Measurements from ENCODE around the gene SPINK4.

Gene SPINK4

GRCh38 chr9:33239921-33240320 lies at the start of gene SPINK4:
Gene SPINK4, plus strand, starts transcription at chr9:33240167. Its CDS starts 42 bp downstream, at chr9:33240209.
- DNase-seq: no peak

- DNase-seq: no peak
Measured at GRCh38 chr9:33192493-33193255, 47.3 kb upstream of the SPINK4 start.

GRCh38 chr9:33193818-33194217 lies 46.1 kb upstream of the SPINK4 start:
- DNase-seq: no peak

GRCh38 chr9:33196736-33197135 lies 43.2 kb upstream of the SPINK4 start:
- DNase-seq: no peak

- no peak for DNase-seq
Measured at GRCh38 chr9:33197279-33198152, 42.5 kb upstream of the SPINK4 start.

- DNase-seq: no peak
Measured at GRCh38 chr9:33198165-33198564, 41.8 kb upstream of the SPINK4 start.

GRCh38 chr9:33202018-33202417 lies 37.9 kb upstream of the SPINK4 start:
- no peak for DNase-seq

GRCh38 chr9:33202552-33203201 lies 37.3 kb upstream of the SPINK4 start:
- no peak for DNase-seq

- no peak for DNase-seq
Measured at GRCh38 chr9:33209394-33209793, 30.6 kb upstream of the SPINK4 start.

- DNase-seq: no peak
Measured at GRCh38 chr9:33210006-33210715, 29.8 kb upstream of the SPINK4 start.

GRCh38 chr9:33211695-33212393 lies 28.1 kb upstream of the SPINK4 start:
- DNase-seq: no peak

GRCh38 chr9:33220681-33221567 lies 19.0 kb upstream of the SPINK4 start:
- no peak for DNase-seq

- DNase-seq: no peak
Measured at GRCh38 chr9:33221568-33221884, 18.4 kb upstream of the SPINK4 start.

- DNase-seq: no peak
Measured at GRCh38 chr9:33222031-33222430, 17.9 kb upstream of the SPINK4 start.

- DNase-seq: no peak
Measured at GRCh38 chr9:33223696-33224095, 16.3 kb upstream of the SPINK4 start.

GRCh38 chr9:33225319-33226147 lies 14.4 kb upstream of the SPINK4 start:
- DNase-seq: peak; percentile 44

- DNase-seq: no peak
Measured at GRCh38 chr9:33227008-33227398, 13.0 kb upstream of the SPINK4 start.

- no peak for DNase-seq
Measured at GRCh38 chr9:33227741-33228140, 12.2 kb upstream of the SPINK4 start.

GRCh38 chr9:33228606-33229005 lies 11.4 kb upstream of the SPINK4 start:
- no peak for DNase-seq

- peak; percentile 55 for DNase-seq
Measured at GRCh38 chr9:33229359-33230114, 10.4 kb upstream of the SPINK4 start.
